ENCODE measurements around the gene AMELY. TPM values are rescaled to one million over a fixed set of nuclear protein-coding genes. Genes with fewer than 3 reads are reported as not detected.

AMELY gene, protein sequence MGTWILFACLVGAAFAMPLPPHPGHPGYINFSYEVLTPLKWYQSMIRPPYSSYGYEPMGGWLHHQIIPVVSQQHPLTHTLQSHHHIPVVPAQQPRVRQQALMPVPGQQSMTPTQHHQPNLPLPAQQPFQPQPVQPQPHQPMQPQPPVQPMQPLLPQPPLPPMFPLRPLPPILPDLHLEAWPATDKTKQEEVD
- not detected in 2 replicates for total RNA-seq

DNA sequence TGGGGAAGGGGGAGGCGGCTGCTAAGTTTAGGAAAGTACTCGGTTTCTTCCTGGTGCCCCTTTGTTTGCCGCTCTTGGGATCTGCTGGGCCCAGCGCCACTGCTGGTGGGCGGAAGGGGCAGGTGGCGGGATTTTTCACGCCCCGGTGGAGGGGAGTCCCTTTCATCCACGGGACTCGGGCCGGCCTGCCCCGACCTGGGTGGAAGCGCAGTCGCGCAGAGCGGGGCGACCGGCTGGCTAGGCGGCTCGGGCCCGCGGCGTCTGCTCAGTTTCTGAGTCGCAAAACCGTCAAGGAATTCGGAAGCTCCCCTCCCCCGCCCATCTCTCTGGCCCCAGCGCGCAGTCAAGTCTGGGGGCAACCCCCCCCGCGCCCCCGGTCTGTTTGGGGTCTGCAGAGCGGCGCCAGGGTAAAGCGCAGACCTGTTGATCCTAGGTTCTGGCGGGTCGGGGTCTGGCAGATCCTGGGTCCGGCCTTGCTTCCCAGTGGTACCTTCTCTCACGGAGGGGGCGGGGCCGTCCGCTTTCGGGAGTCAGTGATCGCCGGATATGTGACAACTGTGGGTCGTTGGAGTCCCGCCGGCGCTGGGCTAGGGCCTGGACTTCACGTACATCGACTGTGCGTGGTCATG lies at the start of gene AMELY:
Gene AMELY (minus strand): TSS at position 500 of the 629 bp plus-strand sequence. CDS start 39,144 bp downstream, outside the sequence.
- DNase-seq (ENCODE audit: low read depth), result no peak
- no peaks in the 10 kb centered on the region for H3K27me3 ChIP-seq (ENCODE audit: control insufficient read depth, insufficient read depth, low read length)
- TF ChIP-seq, protein P1, sequence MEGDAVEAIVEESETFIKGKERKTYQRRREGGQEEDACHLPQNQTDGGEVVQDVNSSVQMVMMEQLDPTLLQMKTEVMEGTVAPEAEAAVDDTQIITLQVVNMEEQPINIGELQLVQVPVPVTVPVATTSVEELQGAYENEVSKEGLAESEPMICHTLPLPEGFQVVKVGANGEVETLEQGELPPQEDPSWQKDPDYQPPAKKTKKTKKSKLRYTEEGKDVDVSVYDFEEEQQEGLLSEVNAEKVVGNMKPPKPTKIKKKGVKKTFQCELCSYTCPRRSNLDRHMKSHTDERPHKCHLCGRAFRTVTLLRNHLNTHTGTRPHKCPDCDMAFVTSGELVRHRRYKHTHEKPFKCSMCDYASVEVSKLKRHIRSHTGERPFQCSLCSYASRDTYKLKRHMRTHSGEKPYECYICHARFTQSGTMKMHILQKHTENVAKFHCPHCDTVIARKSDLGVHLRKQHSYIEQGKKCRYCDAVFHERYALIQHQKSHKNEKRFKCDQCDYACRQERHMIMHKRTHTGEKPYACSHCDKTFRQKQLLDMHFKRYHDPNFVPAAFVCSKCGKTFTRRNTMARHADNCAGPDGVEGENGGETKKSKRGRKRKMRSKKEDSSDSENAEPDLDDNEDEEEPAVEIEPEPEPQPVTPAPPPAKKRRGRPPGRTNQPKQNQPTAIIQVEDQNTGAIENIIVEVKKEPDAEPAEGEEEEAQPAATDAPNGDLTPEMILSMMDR (IDR thresholded peaks at IDR 0.05; ENCODE audit: insufficient read depth, low read length, poor library complexity, severe bottlenecking), result no peak
- H3K4me3 ChIP-seq (ENCODE audit: low read depth, low read length), result no peak within 1 kb of the TSS
- no peaks in the 10 kb centered on the region for H3K36me3 ChIP-seq (ENCODE audit: control insufficient read depth, insufficient read depth, low read length)

DNA sequence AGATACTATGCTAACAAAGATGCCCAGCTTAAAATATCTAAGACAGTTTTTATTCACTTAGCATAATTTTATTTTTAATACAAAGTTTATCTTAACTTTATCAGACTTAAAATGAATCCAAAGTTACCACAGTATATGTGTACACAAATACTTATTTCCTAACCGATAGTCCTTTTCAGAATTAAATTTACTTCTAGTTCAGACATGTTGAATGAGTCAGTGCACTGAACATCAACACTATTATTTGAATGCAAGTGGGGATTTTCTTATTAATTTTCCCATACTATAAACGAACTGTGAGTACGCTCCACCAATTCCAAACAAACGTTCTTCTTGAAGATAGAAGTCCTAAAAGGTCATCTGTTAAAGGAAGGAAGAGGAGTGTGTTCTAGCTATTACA lies 38.4 kb upstream of the AMELY start:
- H3K27me3 ChIP-seq (ENCODE audit: control insufficient read depth, insufficient read depth, low read length), result no peaks in the 10 kb centered on the region
- H3K36me3 ChIP-seq (ENCODE audit: control insufficient read depth, insufficient read depth, low read length), result no peaks in the 10 kb centered on the region
- DNase-seq (ENCODE audit: low read depth), result no peak
- TF ChIP-seq, protein P1 (IDR thresholded peaks at IDR 0.05; ENCODE audit: insufficient read depth, low read length, poor library complexity, severe bottlenecking), result no peak
- no peak overlapping the region for H3K4me3 ChIP-seq (ENCODE audit: low read depth, low read length)

DNA sequence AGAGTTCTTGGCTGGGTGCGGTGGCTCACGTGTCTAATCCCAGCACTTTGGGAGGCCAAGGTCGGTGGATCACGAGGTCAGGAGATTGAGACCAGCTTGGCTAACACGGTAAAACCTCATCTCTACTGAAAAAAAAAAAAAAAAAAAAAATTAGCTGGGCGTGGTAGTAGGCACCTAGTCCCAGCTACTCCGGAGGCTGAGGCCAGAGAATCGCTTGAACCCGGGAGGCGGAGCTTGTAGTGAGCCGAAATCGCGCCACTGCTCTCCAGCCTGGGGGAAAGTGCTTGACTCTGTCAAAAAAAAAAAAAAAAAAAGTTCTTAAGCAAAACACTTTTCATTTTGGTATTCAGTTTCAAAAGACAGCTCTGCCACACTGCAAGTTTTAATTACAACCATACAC lies 36.8 kb upstream of the AMELY start:
- no peaks in the 10 kb centered on the region for H3K27me3 ChIP-seq (ENCODE audit: control insufficient read depth, insufficient read depth, low read length)
- H3K36me3 ChIP-seq (ENCODE audit: control insufficient read depth, insufficient read depth, low read length), result no peaks in the 10 kb centered on the region
- H3K4me3 ChIP-seq (ENCODE audit: low read depth, low read length), result no peak overlapping the region
- DNase-seq (ENCODE audit: low read depth), result no peak
- TF ChIP-seq, protein P1 (IDR thresholded peaks at IDR 0.05; ENCODE audit: insufficient read depth, low read length, poor library complexity, severe bottlenecking), result no peak

DNA sequence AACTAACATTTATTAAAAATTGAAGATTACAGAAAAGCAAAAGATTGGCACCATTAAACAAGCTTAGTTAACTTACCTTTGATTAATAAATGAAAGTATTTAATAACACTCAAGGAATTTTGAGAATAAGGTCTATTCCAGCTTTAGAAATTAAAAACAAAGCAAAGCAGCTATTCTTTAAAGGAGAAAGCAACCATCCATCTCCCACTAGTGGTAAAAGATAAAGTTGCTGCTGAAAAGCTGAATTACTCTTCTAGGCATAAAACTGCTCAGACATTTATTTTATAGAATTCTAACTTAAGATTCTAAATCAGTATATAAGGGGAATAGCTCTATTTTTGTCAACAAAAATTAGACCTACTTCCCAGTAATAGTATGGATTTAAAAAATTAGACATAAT lies 36.1 kb upstream of the AMELY start:
- Histone ChIP-seq H3K27me3 (ENCODE audit: control insufficient read depth, insufficient read depth, low read length) (no peaks in the 10 kb centered on the region), H3K36me3 (ENCODE audit: control insufficient read depth, insufficient read depth, low read length) (no peaks in the 10 kb centered on the region), H3K4me3 (ENCODE audit: low read depth, low read length) (no peak overlapping the region)
- TF ChIP-seq, protein P1 (IDR thresholded peaks at IDR 0.05; ENCODE audit: insufficient read depth, low read length, poor library complexity, severe bottlenecking), result no peak
- DNase-seq (ENCODE audit: low read depth), result no peak

DNA sequence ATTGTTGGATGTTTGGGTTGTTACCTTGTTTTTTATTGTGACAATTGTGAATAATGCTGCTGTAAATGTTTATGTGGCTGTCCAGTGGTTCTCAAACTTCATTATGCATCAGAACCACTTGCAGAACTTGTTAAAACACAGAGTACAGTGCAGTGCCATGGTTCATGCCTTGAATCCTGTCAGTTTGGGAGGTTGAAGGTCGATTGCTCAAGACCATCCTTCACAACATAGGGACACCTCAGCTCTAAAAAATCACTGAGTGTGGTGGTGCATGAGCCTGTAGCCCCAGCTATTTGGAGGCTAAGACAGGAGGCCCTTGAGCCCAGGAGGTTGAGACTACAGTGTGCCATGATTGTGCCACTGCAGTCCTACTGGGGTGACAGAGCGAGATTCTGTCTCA lies 23.9 kb upstream of the AMELY start:
- Histone ChIP-seq H3K4me3 (ENCODE audit: low read depth, low read length) (no peak overlapping the region), H3K27me3 (ENCODE audit: control insufficient read depth, insufficient read depth, low read length) (no peaks in the 10 kb centered on the region), H3K36me3 (ENCODE audit: control insufficient read depth, insufficient read depth, low read length) (no peaks in the 10 kb centered on the region)
- TF ChIP-seq, protein P1 (IDR thresholded peaks at IDR 0.05; ENCODE audit: insufficient read depth, low read length, poor library complexity, severe bottlenecking), result no peak
- DNase-seq (ENCODE audit: low read depth), result no peak
